ENCODE measurements around the gene VIL1.

- no peak for TF ChIP-seq ZBTB33 (IDR thresholded peaks at IDR 0.05; ENCODE audit: extremely low read depth, insufficient replicate concordance, low read length)
- TF ChIP-seq ZNF274 (IDR thresholded peaks at IDR 0.05; ENCODE audit: low read depth, low read length) = no peak
- no peak for TF ChIP-seq SP1 (IDR thresholded peaks at IDR 0.05; ENCODE audit: low read depth)
- TF ChIP-seq RAD21 (IDR thresholded peaks at IDR 0.05; ENCODE audit: low read depth) = no peak
- no peak for TF ChIP-seq CTCF (IDR thresholded peaks at IDR 0.05 in 2 of 3, conservative IDR thresholded peaks at IDR 0.05 in 1 of 3; ENCODE audit: borderline replicate concordance in 1 of 3, insufficient read depth in 1 of 3, low read depth in 2 of 3, low read length in 2 of 3)
- TF ChIP-seq ELF1 (IDR thresholded peaks at IDR 0.05; ENCODE audit: borderline replicate concordance, low read depth) = no peak
- TF ChIP-seq POLR2AphosphoS5 (IDR thresholded peaks at IDR 0.05; ENCODE audit: low read depth, low read length) = no peak
- no peak for TF ChIP-seq YY1 (IDR thresholded peaks at IDR 0.05; ENCODE audit: extremely low read depth, insufficient replicate concordance, low read depth, low read length)
- TF ChIP-seq POLR2A (IDR thresholded peaks at IDR 0.05; ENCODE audit: borderline replicate concordance, extremely low read depth, insufficient read depth, insufficient read length) = no peak
- no peak for TF ChIP-seq REST (IDR thresholded peaks at IDR 0.05; ENCODE audit: low read depth)
- TF ChIP-seq EZH2 (IDR thresholded peaks at IDR 0.05) = no peak
- no peak for TF ChIP-seq MAX (IDR thresholded peaks at IDR 0.05)
- no peak for TF ChIP-seq EGR1 (IDR thresholded peaks at IDR 0.05; ENCODE audit: low read depth)
Measured at GRCh38 chr2:218402491-218402901, 16.4 kb upstream of the VIL1 start.
